Endothelial cell (in vitro differentiated cells): ENCODE data around the gene MRPL16. TPM values are rescaled to one million over a fixed set of nuclear protein-coding genes. Genes with fewer than 3 reads are reported as not detected.
"Not testable (repeated sequence)": the region's sequence is repeated elsewhere in the genome, so short reads cannot be mapped to it uniquely, and the experiment has no call there.

Source experiments
- DNase-seq: peaks from one replicate; pipeline ENCODE4 v3.0.0; 2021; ENCODE audit warnings: low spot score
- H3K27ac Mint-ChIP-seq: one replicate; pipeline ENCODE4 v1.8.0; 2021; ENCODE audit warnings: mixed read lengths, inconsistent platforms; ENCODE audit not compliant: unreplicated experiment
- H3K27me3 Mint-ChIP-seq: one replicate; pipeline ENCODE4 v1.8.0; 2021; ENCODE audit warnings: mild to moderate bottlenecking, moderate library complexity, mixed read lengths, inconsistent platforms; ENCODE audit not compliant: unreplicated experiment
- H3K36me3 Mint-ChIP-seq: one replicate; pipeline ENCODE4 v1.8.0; 2021; ENCODE audit warnings: mild to moderate bottlenecking, low read depth, mixed read lengths, inconsistent platforms; ENCODE audit not compliant: unreplicated experiment
- H3K4me1 Mint-ChIP-seq: one replicate; pipeline ENCODE4 v1.8.0; 2021; ENCODE audit warnings: mild to moderate bottlenecking, mixed read lengths, inconsistent platforms; ENCODE audit not compliant: unreplicated experiment
- H3K4me3 Mint-ChIP-seq: one replicate; pipeline ENCODE4 v1.8.0; 2021; ENCODE audit warnings: mild to moderate bottlenecking, mixed read lengths, inconsistent platforms; ENCODE audit not compliant: unreplicated experiment
- H3K9me3 Mint-ChIP-seq: one replicate; pipeline ENCODE4 v1.8.0; 2021; ENCODE audit warnings: mixed read lengths, inconsistent platforms; ENCODE audit not compliant: unreplicated experiment
- CTCF ChIP-seq: fragments of 200-600 bp; sonication (generic); IDR thresholded peaks from one replicate; pipeline ENCODE4 v1.5.0; 2021; ENCODE audit warnings: antibody characterized with exemption; ENCODE audit not compliant: unreplicated experiment
- total RNA-seq: library from RNA; stranded (reverse); fragmentation: NEBNext Ultra II Directional; extraction: Animal tissue kit (Norgen Biotek cat#: 25700); gene quantifications from one replicate; pipeline ENCODE4 v1.2.1, GENCODE V29; 2021; ENCODE audit not compliant: unreplicated experiment

Gene MRPL16
- total RNA-seq, 1 donor from 2014 or later: 47.2 TPM

- Mint-ChIP-seq H3K4me1 (peaks cover 13% of the 10 kb centered on the region), H3K9me3 (no peaks in the 10 kb centered on the region), H3K27ac (no peak overlapping the region), H3K36me3 (peaks cover 7% of the 10 kb centered on the region), H3K27me3 (peaks cover 4% of the 10 kb centered on the region), H3K4me3 (no peak overlapping the region)
- TF ChIP-seq CTCF: peak; percentile 35
- DNase-seq: peak; percentile 34
Observed at GRCh38 chr11:59822989-59823566, 12.5 kb upstream of the MRPL16 start.

GRCh38 chr11:59818572-59818971, 8.0 kb upstream of the MRPL16 start:
- peaks cover 4% of the 10 kb centered on the region for H3K27me3 Mint-ChIP-seq
- no peaks in the 10 kb centered on the region for H3K9me3 Mint-ChIP-seq
- no peak for DNase-seq
- H3K4me3 Mint-ChIP-seq: no peak overlapping the region
- H3K4me1 Mint-ChIP-seq: peaks cover 33% of the 10 kb centered on the region
- no peak overlapping the region for H3K27ac Mint-ChIP-seq
- peaks cover 7% of the 10 kb centered on the region for H3K36me3 Mint-ChIP-seq
- TF ChIP-seq CTCF: no peak

- DNase-seq, H3K27ac Mint-ChIP-seq, H3K4me3 Mint-ChIP-seq, H3K36me3 Mint-ChIP-seq, H3K9me3 Mint-ChIP-seq, H3K27me3 Mint-ChIP-seq: not testable (repeated sequence)
- peaks cover 43% of the 10 kb centered on the region for H3K4me1 Mint-ChIP-seq
Observed at GRCh38 chr11:59816434-59816833, 5.9 kb upstream of the MRPL16 start.

- Mint-ChIP-seq H3K4me1 (peaks cover 49% of the 10 kb centered on the region), H3K27me3 (peaks cover 10% of the 10 kb centered on the region), H3K27ac (no peak overlapping the region), H3K9me3 (no peaks in the 10 kb centered on the region), H3K36me3 (peaks cover 10% of the 10 kb centered on the region), H3K4me3 (no peak overlapping the region)
- DNase-seq: no peak
- TF ChIP-seq CTCF: no peak
Observed at GRCh38 chr11:59815754-59816153, 5.2 kb upstream of the MRPL16 start.

- Mint-ChIP-seq H3K27me3 (peaks cover 10% of the 10 kb centered on the region), H3K9me3 (no peaks in the 10 kb centered on the region), H3K27ac (no peak overlapping the region), H3K4me1 (peaks cover 50% of the 10 kb centered on the region), H3K4me3 (no peak overlapping the region), H3K36me3 (peaks cover 8% of the 10 kb centered on the region)
- no peak for TF ChIP-seq CTCF
- no peak for DNase-seq
Observed at GRCh38 chr11:59814021-59814420, 3.4 kb upstream of the MRPL16 start.
